IMR-90 (cell line): ENCODE data around the gene SMCO4. TPM values are rescaled to one million over a fixed set of nuclear protein-coding genes. Genes with fewer than 3 reads are reported as not detected.

Experiments
- ATAC-seq: fragments of 200-7000 bp; cut with Tn5 transposase; 2 replicates; pipeline ENCODE4 v1.9.1; 2020; ENCODE audit warnings: low read depth, mild to moderate bottlenecking, moderate library complexity
- BruUV-seq: library from RNA; stranded (reverse); fragments of 400-500 nt; replicated peaks from 2 replicates; lab custom pipeline; 2021; lab: Mats Ljungman, UMichigan
- CTCF ChIA-PET: fragments of 300-600 bp; formaldehyde crosslinking; extraction: SDS; loops from one replicate; lab custom pipeline; 2021; ENCODE audit warnings: antibody characterized with exemption; lab: Yijun Ruan, JAX
- POLR2A ChIA-PET: fragments of 300-600 bp; sonication (Branson Sonifier 250); formaldehyde crosslinking; loops from one replicate; lab custom pipeline; 2022; ENCODE audit warnings: antibody characterized with exemption; ENCODE audit not compliant: unreplicated experiment; lab: Charles Lee
- DNase-seq: peaks from one replicate; pipeline ENCODE4 v3.0.0; 2013
- H2AFZ ChIP-seq: replicated peaks from 2 replicates; pipeline ENCODE3; 2013; ENCODE audit warnings: low read length, mild to moderate bottlenecking; ENCODE audit not compliant: poor library complexity
- H2AK5ac ChIP-seq: 2 replicates; pipeline ENCODE4 v1.6.1; 2013; ENCODE audit warnings: low read depth, low read length, inconsistent platforms
- H2AK9ac ChIP-seq: replicated peaks from 2 replicates; pipeline ENCODE3; 2013; ENCODE audit warnings: mild to moderate bottlenecking, low read depth, low read length, moderate library complexity; ENCODE audit not compliant: poor library complexity
- H2BK120ac ChIP-seq: 2 replicates; pipeline ENCODE4 v1.6.1; 2013; ENCODE audit warnings: low read depth, low read length, inconsistent platforms
- H2BK15ac ChIP-seq: 3 replicates; pipeline ENCODE4 v1.6.1; 2013; ENCODE audit warnings: low read depth, low read length, inconsistent platforms
- H2BK20ac ChIP-seq: 2 replicates; pipeline ENCODE4 v1.6.1; 2013; ENCODE audit warnings: low read depth, mild to moderate bottlenecking, inconsistent platforms, low read length, moderate library complexity
- H2BK5ac ChIP-seq: 2 replicates; pipeline ENCODE4 v1.6.1; 2013; ENCODE audit warnings: mild to moderate bottlenecking, low read depth, low read length, inconsistent platforms; ENCODE audit not compliant: poor library complexity, severe bottlenecking
- H3K14ac ChIP-seq: replicated peaks from 2 replicates; pipeline ENCODE4 v1.6.1; 2013; ENCODE audit warnings: low read depth, low read length, inconsistent platforms
- H3K18ac ChIP-seq: 2 replicates; pipeline ENCODE4 v1.6.1; 2013; ENCODE audit warnings: low read depth, low read length, control low read depth
- H3K23ac ChIP-seq: 2 replicates; pipeline ENCODE4 v1.6.1; 2013; ENCODE audit warnings: low read depth, low read length, inconsistent platforms
- H3K27ac ChIP-seq: 2 replicates; pipeline ENCODE4 v1.5.1; 2013; ENCODE audit warnings: mild to moderate bottlenecking, control low read depth, low read length; ENCODE audit not compliant: insufficient read depth
- H3K27me3 ChIP-seq: 2 replicates; pipeline ENCODE4 v1.6.1; 2013; ENCODE audit warnings: low read length; ENCODE audit not compliant: control insufficient read depth, insufficient read depth
- H3K36me3 ChIP-seq: 2 replicates; pipeline ENCODE4 v1.6.1; 2013; ENCODE audit warnings: low read length, mixed read lengths; ENCODE audit not compliant: control insufficient read depth, insufficient read depth
- H3K4ac ChIP-seq: 2 replicates; pipeline ENCODE4 v1.6.1; 2013; ENCODE audit warnings: low read depth, low read length, inconsistent platforms
- H3K4me1 ChIP-seq: 2 replicates; pipeline ENCODE4 v1.6.1; 2013; ENCODE audit warnings: low read length, mixed read lengths; ENCODE audit not compliant: control insufficient read depth, insufficient read depth
- H3K4me2 ChIP-seq: 2 replicates; pipeline ENCODE4 v1.6.1; 2013; ENCODE audit warnings: low read depth, mild to moderate bottlenecking, control low read depth, low read length, moderate library complexity
- H3K4me3 ChIP-seq: 2 replicates; pipeline ENCODE4 v1.5.1; 2013; ENCODE audit warnings: low read depth, mild to moderate bottlenecking, control low read depth, low read length, moderate library complexity; ENCODE audit not compliant: insufficient read depth
- H3K56ac ChIP-seq: 2 replicates; pipeline ENCODE4 v1.6.1; 2013; ENCODE audit warnings: low read length, inconsistent platforms; ENCODE audit not compliant: insufficient read depth; ENCODE audit errors: extremely low read depth
- H3K79me1 ChIP-seq, 2 experiments: 2 replicates each; pipeline ENCODE4 v1.6.1; 2013; ENCODE audit warnings: low read length in 2 of 2, inconsistent platforms in 1 of 2, low read depth in 1 of 2
- H3K9ac ChIP-seq: 2 replicates; pipeline ENCODE4 v1.6.1; 2013; ENCODE audit warnings: low read depth, low read length, control low read depth
- H3K9me1 ChIP-seq: 2 replicates; pipeline ENCODE4 v1.6.1; 2013; ENCODE audit warnings: low read length, inconsistent platforms; ENCODE audit not compliant: insufficient read depth
- H3K9me3 ChIP-seq: 2 replicates; pipeline ENCODE4 v1.6.1; 2013; ENCODE audit warnings: low read length; ENCODE audit not compliant: control insufficient read depth, insufficient read depth
- H4K20me1 ChIP-seq: 2 replicates; pipeline ENCODE4 v1.6.1; 2013; ENCODE audit warnings: low read length, inconsistent platforms; ENCODE audit not compliant: insufficient read depth
- H4K5ac ChIP-seq: 2 replicates; pipeline ENCODE4 v1.6.1; 2013; ENCODE audit warnings: mild to moderate bottlenecking, low read depth, low read length, control low read depth
- H4K8ac ChIP-seq, 2 experiments: 2 replicates each; pipeline ENCODE4 v1.6.1; 2013; ENCODE audit warnings: low read depth in 2 of 2, low read length in 2 of 2, control low read depth in 1 of 2, inconsistent platforms in 1 of 2
- H4K91ac ChIP-seq: 2 replicates; pipeline ENCODE4 v1.6.1; 2013; ENCODE audit warnings: low read depth, low read length, inconsistent platforms; ENCODE audit not compliant: insufficient read depth
- ELK1 ChIP-seq: fragments of 150-350 bp; IDR thresholded peaks from 2 replicates; pipeline ENCODE4 v1.6.1; 2016; ENCODE audit warnings: low read depth, mild to moderate bottlenecking, low read length, moderate library complexity, borderline replicate concordance
- MXI1 ChIP-seq: IDR thresholded peaks from 2 replicates; pipeline ENCODE4 v1.6.1; 2012; ENCODE audit warnings: low read depth, mild to moderate bottlenecking, low read length, moderate library complexity, borderline replicate concordance
- NFE2L2 ChIP-seq: fragments of 150-350 bp; IDR thresholded peaks from 2 replicates; pipeline ENCODE4 v1.6.1; 2016; ENCODE audit warnings: low read depth, mild to moderate bottlenecking, low read length
- RFX5 ChIP-seq: IDR thresholded peaks from 2 replicates; pipeline ENCODE4 v1.8.0; 2012; ENCODE audit warnings: low read depth, mild to moderate bottlenecking, low read length, moderate library complexity
- WGBS, 2 experiments: methylation state at CpG; one replicate each; pipeline versions ENCODE4 v1.1.5 to v1.1.7; 2013; ENCODE audit warnings: missing lambda C conversion rate in 2 of 2; ENCODE audit not compliant: insufficient read length in 1 of 2; ENCODE audit errors: extremely low coverage in 2 of 2; 5-methylcytosine and 5-hydroxymethylcytosine counted together
- dilution Hi-C: fragments of 300-500 bp; cut with HindIII; formaldehyde crosslinking; loops from one replicate; pipeline ENCODE4 v1.14.3; 2018; ENCODE audit warnings: low sequenced_read_pairs; ENCODE audit not compliant: unreplicated experiment
- in situ Hi-C: fragments of 300-500 bp; cut with MboI; formaldehyde crosslinking; loops from 3 replicates; pipeline ENCODE4 v1.14.3; 2019; ENCODE audit warnings: low sequenced_read_pairs, inconsistent platforms, mixed read lengths
- intact Hi-C: fragments of 100-400 bp; cut with micrococcal nuclease; formaldehyde crosslinking; loops from 2 replicates; pipeline ENCODE4 v1.10.0; 2022
- polyA plus RNA-seq, 3 experiments: library from polyadenylated mRNA; depleted of rRNA; stranded (reverse); fragments of >200 nt; gene quantifications; 2 replicates each; pipeline ENCODE4 v1.2.3, GENCODE V29; 2012; ENCODE audit warnings: low replicate concordance in 1 of 3
- total RNA-seq: library from RNA; depleted of rRNA; stranded (reverse); fragments of >200 nt; gene quantifications from 2 replicates; pipeline ENCODE4 v1.2.3, GENCODE V29; 2012
- TF ChIP-seq, protein P1 (sequence below): fragments of 150-350 bp; IDR thresholded peaks from 2 replicates; pipeline ENCODE4 v1.6.1; 2017; ENCODE audit warnings: mild to moderate bottlenecking, antibody characterized with exemption, low read length, low read depth

Gene SMCO4
- total and polyA plus RNA-seq, 2 of the 4 experiments (the other 2 are of a cell fraction): 2.2 to 17.7 TPM

- BruUV-seq: no TSS peak
- dilution Hi-C loops (no loop called here), intact Hi-C loops (no loop called here), in situ Hi-C loops (no loop called here)
- H3K27ac ChIP-seq: no peak overlapping the region
- peaks cover 4% of the 10 kb centered on the region; the same call in 1 of the 2 replicates for H3K9me1 ChIP-seq
- no peak overlapping the region for H3K18ac ChIP-seq
- no peak overlapping the region for H3K14ac ChIP-seq
- no peak overlapping the region for H2AK9ac ChIP-seq
- H3K56ac ChIP-seq: no peak overlapping the region
- H3K9me3 ChIP-seq: no peaks in the 10 kb centered on the region
- no peak overlapping the region for H3K9ac ChIP-seq
- no peak overlapping the region for H2BK5ac ChIP-seq
- WGBS, 2 experiments: 86% methylated on average over 2 of the region's 8 CpGs; no CpG with 5 or more reads in 1 of the 2 experiments
- H3K4me1 ChIP-seq: peaks cover 3% of the 10 kb centered on the region; the same call in 1 of the 2 replicates
- H2BK20ac ChIP-seq: no peak overlapping the region
- H3K23ac ChIP-seq: no peak overlapping the region
- POLR2A ChIA-PET: no interaction called here
- H4K8ac ChIP-seq: no peak overlapping the region
- H2BK120ac ChIP-seq: no peak overlapping the region
- H3K4me3 ChIP-seq: no peak overlapping the region
- H3K27me3 ChIP-seq: no peaks in the 10 kb centered on the region
- H4K20me1 ChIP-seq: peaks cover 4% of the 10 kb centered on the region; the same call in 1 of the 2 replicates
- no peak overlapping the region for H4K91ac ChIP-seq
- no peak for DNase-seq
- no peak overlapping the region for H2AK5ac ChIP-seq
- no peak overlapping the region for H3K4ac ChIP-seq
- no peak overlapping the region for H3K4me2 ChIP-seq
- H2AFZ ChIP-seq: no peak overlapping the region
- CTCF ChIA-PET: interaction anchor here (1.1 kb wide), 1 partner anchor 12 kb away, joined by 3 read pairs; no protein-coding TSS in a partner anchor
- TF ChIP-seq NFE2L2: no peak
- TF ChIP-seq MXI1: no peak
- TF ChIP-seq, protein P1, sequence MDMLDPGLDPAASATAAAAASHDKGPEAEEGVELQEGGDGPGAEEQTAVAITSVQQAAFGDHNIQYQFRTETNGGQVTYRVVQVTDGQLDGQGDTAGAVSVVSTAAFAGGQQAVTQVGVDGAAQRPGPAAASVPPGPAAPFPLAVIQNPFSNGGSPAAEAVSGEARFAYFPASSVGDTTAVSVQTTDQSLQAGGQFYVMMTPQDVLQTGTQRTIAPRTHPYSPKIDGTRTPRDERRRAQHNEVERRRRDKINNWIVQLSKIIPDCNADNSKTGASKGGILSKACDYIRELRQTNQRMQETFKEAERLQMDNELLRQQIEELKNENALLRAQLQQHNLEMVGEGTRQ: no peak
- no peak for TF ChIP-seq ELK1
- no peak for TF ChIP-seq RFX5
- H3K36me3 ChIP-seq: no peaks in the 10 kb centered on the region
- H4K5ac ChIP-seq: no peak overlapping the region
- H2BK15ac ChIP-seq: no peak overlapping the region
- ATAC-seq: no peak
- peaks cover 0 to 8% of the 10 kb centered on the region in 2 experiments; a peak in 2 of 4 replicates for H3K79me1 ChIP-seq
These were observed 16.3 kb downstream of the SMCO4 start for GRCh38 chr11:93526641-93527583.
